Measurements from ENCODE around the gene NUDT9.

NUDT9 gene

GRCh38 chr4:87506974-87507701 lies 84.8 kb downstream of the NUDT9 start:
- DNase-seq (ENCODE audit: low read depth in 2 of 2) = peak; percentile 73 to 77

Measured in fibroblast of skin of left quadriceps (primary cell).